ENCODE measurements around the gene BTG4.

The BTG4 gene

DNA sequence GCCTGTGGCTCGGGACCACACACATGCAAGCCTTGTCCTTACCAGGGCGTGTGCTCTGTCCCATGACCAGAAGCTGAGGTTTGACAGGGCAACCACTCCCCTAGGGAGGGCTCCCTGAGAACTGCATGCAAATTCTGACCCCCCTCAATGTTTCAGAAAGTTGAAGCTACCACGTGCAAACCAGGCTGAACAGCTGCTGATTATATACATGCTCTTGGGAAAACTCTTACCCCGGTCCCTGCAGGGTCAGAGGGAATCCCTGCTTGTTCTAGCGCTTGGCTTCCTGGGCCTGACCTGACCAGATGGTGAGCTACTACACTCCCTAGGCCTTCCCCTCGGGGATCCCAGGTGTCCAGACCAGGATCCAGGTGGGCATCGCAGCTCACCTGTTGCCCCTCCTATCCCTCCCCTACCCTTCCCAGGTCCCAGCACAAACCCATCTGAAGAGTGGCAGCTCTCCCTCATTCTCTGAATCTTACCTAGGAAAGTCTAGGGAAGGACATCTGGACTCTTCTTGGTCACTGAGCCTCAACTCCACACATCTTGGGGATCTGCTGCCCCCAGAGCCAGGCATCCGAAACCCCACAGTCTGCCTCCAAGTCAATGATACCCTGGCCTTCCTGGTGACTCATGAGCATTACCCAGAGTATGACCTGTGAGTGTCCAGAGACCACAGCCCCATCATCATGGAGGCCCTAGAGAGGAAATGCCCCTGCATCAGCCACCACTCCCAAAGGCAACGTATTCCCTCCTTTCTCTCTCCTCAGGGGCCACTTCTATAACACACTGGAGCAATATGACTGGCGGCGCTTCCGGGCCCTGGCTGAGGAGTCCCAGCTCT lies 61.5 kb downstream of the BTG4 start:
- no peak for DNase-seq (ENCODE audit: low read depth)
- TF ChIP-seq, protein P1, sequence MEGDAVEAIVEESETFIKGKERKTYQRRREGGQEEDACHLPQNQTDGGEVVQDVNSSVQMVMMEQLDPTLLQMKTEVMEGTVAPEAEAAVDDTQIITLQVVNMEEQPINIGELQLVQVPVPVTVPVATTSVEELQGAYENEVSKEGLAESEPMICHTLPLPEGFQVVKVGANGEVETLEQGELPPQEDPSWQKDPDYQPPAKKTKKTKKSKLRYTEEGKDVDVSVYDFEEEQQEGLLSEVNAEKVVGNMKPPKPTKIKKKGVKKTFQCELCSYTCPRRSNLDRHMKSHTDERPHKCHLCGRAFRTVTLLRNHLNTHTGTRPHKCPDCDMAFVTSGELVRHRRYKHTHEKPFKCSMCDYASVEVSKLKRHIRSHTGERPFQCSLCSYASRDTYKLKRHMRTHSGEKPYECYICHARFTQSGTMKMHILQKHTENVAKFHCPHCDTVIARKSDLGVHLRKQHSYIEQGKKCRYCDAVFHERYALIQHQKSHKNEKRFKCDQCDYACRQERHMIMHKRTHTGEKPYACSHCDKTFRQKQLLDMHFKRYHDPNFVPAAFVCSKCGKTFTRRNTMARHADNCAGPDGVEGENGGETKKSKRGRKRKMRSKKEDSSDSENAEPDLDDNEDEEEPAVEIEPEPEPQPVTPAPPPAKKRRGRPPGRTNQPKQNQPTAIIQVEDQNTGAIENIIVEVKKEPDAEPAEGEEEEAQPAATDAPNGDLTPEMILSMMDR (conservative IDR thresholded peaks at IDR 0.05; ENCODE audit: low read length), result no peak

DNA sequence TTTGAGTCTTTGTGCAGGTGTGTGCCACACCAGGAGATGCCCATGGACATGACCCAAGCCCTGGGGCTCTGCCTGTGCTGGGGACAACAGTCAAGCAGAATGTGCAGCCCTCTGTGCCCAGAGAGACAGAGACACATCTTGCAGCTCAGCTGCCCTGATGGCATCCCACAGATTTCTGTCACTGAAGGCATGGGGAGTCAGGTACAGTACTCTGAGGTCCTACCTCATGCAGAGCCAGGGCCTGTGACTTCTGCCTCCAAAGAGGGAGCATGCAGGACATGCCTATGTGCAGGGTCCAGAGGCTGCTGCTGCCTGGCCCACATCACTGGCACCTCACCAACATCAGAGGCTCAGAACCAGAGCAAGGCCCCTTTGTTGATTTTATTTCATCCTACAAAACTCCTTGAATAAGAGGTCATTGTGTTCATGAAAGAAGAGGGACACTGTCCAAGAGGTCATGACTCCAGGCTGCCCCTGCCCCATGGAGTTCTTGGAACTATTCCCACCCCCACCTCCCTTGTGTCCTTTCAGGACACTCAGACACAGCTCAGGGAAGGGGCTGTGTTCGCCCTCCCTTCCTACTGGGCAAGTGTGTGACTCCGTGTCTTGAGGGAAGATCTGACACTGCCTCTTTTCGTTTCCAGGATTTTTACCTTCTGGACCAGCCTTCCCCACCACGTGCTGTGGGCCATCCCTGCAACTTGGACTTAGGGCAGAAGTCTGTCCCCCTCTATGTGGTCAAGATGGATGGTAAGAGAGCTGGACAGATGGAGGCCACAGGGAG lies 62.3 kb downstream of the BTG4 start:
- no peak for DNase-seq (ENCODE audit: low read depth)
- no peak overlapping the region for H3K4me3 ChIP-seq (ENCODE audit: low read length)
- TF ChIP-seq, protein P1 (conservative IDR thresholded peaks at IDR 0.05; ENCODE audit: low read length), result no peak

More for the DNA sequence above, 61.5 kb downstream of the BTG4 start:
- no peak overlapping the region for H3K4me3 ChIP-seq (ENCODE audit: low read length)

DNA sequence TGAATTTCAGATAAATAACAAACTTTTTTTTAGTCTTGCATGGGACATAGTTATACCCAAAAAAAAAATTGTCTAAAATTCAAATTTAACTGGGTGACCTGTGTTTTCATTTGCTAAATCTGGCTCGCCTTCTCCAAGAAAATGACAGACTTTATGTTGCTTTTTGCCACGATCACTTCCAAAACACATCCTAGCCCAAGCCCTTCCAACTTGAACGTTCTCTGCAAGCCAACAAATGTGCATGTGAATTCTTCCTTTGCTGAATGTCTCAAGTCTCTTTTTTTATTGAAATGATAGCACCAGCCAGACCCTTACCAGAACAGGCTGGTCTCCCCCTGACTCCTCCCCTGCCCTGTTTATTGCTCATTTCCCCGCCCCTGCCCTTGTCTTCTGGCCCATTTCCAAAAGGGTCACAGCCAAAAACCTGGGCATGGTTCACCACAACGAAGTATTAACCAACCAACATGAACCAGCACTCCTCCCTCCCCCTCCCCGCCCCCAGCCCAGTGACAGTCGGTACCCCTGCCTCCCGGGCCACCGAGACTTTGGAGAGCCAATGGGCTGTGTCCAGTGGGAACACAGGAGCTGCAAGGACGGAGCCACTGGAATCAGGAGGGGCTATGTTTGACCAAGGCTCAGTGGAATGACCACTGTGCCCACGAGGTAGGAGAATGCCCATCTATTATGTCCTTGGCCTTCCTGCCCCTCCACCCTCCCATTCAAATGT lies 63.2 kb downstream of the BTG4 start:
- TF ChIP-seq, protein P1 (conservative IDR thresholded peaks at IDR 0.05; ENCODE audit: low read length), result no peak
- no peak for DNase-seq (ENCODE audit: low read depth)
- no peak overlapping the region for H3K4me3 ChIP-seq (ENCODE audit: low read length)

DNA sequence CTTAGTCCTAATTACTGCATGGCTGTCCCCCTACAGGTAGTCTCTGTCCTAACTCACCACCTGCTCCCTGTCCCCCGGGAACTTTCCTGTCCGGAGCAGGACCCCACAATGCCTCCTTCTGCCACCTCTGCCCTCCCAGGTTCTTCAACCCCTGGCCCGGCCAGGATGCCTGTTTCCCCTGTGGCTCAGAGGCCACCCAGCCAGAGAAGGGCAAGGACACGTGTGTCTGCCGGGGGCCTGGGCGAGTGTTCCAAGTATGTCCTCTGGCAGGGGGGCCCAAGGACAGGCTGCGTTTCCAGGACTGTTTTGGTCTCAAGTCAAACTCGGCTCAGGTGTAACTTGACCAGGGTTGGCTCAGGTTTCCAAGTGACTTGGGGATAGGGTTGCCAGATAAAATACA lies 63.8 kb downstream of the BTG4 start:
- DNase-seq (ENCODE audit: low read depth), result no peak
- no peak overlapping the region for H3K4me3 ChIP-seq (ENCODE audit: low read length)
- TF ChIP-seq, protein P1 (conservative IDR thresholded peaks at IDR 0.05; ENCODE audit: low read length), result no peak

DNA sequence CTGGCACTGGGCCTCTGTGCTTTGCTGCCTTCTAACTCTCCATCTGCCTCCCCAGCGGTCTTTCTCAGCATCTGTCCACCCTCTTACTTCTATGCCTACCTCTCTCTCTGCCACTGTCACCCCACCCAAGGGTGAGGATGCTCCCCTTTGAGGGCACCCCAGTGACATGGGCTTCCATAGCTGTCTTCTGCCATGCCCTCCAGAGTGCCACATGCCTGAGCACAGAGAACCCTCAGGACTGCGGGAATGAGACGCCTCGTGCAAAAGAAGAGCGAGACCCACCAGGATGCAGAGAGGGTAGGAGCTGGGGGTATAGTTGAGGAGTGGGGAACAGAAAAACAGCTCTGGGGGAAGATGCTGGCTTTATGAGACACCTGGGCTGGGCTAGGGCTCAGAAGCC lies 64.3 kb downstream of the BTG4 start:
- TF ChIP-seq, protein P1 (conservative IDR thresholded peaks at IDR 0.05; ENCODE audit: low read length), result no peak
- no peak overlapping the region for H3K4me3 ChIP-seq (ENCODE audit: low read length)
- DNase-seq (ENCODE audit: low read depth), result no peak

DNA sequence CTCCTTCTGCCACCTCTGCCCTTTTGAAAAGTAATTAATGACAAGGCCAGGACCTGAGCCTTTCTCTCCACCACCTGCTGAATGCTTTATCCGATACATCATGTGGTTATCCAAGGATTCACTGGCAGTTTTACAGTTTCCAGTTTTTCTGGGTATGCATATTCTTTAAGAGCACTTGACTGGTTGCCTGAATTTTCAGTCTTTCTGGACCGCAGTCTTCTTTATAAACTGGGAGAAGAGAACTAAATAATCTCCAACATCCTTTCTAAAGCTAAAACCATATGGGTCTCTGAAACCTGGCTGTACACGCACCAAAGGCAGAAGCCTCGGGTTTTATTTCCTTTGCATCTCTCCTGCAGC lies 65.1 kb downstream of the BTG4 start:
- no peak overlapping the region for H3K4me3 ChIP-seq (ENCODE audit: low read length)
- TF ChIP-seq, protein P1 (conservative IDR thresholded peaks at IDR 0.05; ENCODE audit: low read length), result no peak
- no peak for DNase-seq (ENCODE audit: low read depth)

All from AG10803 (cell line).